NCI-H1694 (cell line): ENCODE results near the gene SMIM20.

Experiments
- DNase-seq: peaks from one replicate; lab custom pipeline; 2025; lab: John Stamatoyannopoulos, UW

The SMIM20 gene

DNA sequence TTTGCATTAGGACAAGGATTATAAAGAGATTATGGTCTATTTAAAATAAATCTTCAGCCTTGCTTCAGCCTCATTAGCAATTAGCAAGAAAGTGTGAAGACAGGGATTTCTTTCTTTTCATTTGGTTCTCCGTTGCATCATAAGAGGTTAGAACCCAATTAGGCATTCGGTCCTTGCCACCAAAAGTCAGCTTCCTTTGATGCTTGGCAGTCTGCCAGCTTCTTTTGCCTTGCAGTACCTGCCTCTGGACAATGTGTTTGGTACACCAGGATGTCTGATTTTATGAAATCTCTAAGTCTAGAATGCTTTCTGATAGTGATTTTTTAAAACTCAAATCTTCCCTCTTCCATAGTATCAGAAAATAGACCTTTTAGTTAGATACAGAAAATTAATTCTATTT is 12.4 kb downstream of the SMIM20 start:
- no peak for DNase-seq

DNA sequence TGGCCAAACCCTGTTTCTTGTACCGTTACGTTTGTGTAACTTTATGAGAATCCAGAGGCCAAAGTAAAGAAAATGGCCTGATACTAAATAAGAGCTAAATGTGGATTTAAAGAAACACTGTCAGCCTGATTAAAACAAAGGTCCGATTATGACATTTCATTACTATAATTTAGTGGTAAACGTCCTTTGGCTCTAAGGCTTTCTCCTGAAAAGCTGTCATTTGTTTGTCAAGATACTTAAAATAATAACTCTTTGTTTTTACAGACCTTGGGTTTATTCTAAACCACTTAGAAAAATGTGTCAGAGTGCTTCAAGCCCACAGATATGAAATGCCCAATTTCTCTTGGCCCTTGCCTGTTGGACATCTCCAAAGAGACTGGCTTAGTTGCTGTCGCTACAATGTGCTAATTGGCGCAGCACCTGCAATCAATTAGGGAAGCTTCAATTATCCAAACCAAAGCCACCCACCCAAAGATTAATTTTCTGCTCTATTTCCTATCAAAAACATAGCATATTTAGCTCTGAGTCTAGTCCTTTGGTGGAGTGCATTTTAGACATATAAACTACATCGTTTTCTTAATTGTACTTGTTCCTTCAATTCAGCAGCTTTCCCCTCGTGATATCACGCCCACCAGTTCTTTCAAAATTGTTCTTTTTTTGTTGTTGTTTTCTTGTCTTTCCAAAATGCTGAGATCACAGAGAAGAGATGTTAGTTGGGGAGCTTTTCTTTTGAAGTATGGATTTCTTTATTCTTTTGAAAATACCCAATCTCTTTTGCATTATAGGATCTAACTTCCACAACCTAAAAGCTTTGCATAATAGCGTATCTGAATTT is 13.6 kb downstream of the SMIM20 start:
- no peak for DNase-seq

DNA sequence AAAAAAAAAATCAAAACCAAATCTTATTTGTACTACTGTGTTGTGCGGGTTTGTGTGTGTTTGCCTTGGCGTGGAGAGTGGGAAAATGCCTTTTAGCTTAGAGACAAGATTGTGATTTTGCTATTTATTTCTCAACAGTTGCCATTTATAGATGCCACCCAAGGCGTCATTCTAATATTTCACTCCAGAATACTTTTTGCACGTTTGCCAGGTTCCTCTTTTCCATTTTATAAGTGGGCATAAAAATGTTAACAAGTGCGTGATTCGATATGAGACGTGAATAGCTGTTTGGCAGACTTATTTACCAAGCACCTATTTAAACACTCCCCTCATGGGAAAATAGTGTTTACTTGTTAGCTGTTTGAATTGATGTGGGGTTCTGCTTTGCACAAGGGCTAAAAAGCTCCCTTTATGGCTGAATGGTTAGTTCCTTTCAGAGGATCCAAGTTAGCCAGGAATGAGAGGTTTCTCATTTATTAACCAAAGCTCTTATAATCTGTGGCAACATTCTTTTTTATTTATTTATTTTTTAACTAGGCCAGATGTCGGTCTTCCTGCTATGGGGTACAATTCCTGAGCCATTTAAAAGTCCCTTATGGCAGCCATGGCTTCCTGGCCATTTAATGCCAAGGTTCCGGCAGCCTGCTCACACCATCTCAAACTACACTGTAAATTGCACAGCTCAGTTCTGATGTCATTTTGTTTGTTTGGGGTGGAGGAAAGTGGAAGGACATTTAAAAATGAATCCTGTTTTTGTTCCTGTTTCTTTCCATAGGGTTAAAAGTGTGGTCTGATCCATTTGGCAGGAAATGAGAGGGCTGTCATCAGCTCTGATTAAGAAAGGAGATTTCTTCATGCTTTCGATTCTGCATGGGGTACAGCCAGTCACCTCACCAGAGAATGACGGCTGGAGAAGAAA is 14.6 kb downstream of the SMIM20 start:
- DNase-seq, result no peak

DNA sequence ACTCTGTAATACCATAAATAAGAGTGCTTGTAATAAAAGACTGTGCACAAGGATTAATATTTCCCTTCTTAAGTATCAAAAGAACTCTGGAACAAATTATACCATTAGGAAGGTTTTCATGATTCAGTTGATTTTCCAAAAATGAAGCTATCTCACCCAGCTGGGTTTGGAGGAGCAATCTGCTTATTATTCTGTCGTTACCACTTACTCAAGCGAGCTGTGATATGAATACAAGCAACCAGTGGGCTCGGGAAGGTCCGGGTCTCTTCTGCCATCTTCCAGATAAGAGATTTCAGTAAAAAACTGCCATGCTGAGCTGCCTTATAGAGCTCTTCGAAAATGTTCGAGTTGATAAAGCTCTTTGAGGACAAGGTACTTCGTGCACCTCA is 15.3 kb downstream of the SMIM20 start:
- DNase-seq, result no peak

DNA sequence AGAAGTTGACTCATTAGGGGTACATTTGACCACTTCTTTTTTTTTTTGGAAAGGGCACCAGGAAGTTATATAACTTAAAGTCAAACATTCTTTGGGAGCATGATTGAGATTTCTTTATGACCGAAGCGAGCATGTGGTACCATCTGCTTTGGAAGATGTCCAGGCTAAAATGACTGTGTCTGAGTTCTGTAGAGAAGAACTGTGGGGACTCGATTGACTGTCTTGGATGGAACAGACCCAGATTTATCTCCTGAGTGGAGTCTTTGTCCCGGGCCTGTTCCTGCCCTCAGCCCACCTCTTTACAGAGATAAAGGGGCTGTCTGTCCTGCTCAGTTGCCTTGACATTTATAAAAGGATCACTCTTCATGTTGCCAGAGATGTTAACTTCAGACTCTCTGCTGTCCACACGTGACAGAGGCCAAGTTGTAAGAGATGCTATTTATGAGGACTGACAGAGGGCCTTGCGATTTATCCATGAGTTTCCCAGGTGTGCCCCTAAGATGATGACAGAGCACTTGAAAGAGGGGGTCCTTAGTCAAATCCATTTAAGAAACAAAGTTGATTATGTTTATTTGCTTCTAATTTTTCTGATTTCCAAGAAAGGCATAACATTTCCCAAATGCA is 16.8 kb downstream of the SMIM20 start:
- DNase-seq, result no peak

DNA sequence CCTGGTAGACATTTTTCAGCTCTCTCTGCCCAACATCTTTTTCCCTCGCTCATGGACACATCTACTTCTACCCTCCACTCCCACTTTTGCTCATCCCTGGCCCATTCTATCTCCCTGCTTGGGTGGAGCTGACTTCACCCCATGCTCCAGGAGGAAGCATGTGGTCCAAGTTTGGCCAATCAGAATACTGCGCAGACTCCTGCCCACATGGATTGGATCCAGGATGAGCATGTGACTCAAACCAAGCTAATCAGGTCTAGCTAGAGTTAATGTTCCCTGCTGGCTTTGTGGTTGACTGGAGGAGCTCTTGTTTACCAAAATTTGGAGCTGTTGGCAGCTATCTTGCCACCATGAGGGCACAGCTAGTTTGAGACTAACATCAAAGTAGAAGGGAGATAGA is 22.7 kb downstream of the SMIM20 start:
- no peak for DNase-seq

DNA sequence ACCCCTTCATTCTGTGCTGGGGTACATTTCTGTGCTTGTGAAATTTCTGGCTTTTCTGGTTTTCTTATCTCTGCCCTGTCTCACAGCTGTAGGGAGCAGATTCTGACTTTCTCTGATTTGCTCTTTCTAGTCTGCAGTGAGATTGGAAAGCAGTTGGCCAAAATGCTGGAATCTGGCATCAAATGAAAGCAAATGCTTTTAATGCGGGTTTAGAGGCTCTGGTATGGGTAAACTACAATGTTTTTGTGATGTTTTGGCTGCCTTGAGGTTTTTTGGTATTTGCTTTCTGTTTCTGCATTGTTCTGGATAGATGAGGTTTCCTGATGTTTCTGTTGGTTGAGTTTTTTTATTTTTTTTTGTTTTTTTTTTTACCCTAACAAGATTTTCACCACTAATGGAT is 23.8 kb downstream of the SMIM20 start:
- no peak for DNase-seq

DNA sequence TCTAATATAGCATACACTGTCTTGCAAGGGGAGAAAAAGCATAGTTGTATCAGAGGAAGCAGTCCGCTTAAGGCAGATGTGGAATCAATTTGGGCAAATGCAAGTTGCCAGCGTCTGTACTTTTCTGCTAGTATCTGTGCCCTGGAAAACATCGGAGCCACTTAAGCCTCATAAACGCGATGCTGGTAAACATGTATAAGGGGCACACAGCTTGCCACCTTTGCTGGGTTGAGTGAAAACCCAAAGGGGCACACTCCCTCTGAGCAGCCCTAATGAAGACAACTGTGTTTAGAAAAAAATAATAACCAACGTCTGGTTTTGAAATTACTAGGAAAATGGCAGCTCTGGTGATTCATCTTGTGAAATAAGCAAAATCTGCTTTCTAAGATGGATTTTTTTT is 24.3 kb downstream of the SMIM20 start:
- DNase-seq, result no peak

DNA sequence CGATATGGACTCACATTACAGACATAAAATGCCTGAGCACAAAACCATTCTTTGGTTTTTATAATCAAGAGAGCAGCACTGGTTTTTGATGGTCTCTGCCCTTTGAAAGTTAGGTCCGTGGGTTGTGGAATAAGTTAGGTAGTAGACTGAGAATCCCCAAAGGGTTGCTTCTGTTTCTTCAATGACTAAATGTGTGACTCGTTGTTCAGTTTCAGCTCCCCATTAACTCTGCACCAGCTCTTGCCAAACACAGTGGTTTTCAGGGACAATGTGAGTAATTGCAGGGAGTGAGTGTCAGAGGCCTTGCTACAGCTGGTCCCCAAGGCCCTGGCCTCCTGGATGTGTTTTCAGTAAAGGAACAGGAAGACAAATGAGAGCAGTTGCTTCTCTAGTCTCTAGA is 24.8 kb downstream of the SMIM20 start:
- DNase-seq, result no peak

DNA sequence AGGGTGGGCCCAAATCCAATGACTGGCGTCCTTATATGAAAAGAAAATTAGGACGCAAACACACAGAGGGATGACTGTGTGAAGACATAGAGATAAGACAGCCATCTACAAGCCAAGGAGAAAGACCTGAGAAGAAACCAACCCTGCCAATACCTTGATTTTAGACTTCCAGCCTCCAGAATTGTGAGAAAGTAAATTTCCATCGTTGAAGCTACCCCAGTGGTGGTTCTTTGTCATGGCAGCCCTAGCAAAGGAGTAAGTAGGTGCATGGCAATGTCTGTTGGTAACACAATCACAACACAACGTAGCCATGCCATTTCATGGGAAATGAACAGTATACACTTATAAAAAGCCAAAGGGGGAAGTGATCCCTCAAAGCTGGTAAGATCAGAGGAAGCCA is 25.3 kb downstream of the SMIM20 start:
- DNase-seq, result no peak

DNA sequence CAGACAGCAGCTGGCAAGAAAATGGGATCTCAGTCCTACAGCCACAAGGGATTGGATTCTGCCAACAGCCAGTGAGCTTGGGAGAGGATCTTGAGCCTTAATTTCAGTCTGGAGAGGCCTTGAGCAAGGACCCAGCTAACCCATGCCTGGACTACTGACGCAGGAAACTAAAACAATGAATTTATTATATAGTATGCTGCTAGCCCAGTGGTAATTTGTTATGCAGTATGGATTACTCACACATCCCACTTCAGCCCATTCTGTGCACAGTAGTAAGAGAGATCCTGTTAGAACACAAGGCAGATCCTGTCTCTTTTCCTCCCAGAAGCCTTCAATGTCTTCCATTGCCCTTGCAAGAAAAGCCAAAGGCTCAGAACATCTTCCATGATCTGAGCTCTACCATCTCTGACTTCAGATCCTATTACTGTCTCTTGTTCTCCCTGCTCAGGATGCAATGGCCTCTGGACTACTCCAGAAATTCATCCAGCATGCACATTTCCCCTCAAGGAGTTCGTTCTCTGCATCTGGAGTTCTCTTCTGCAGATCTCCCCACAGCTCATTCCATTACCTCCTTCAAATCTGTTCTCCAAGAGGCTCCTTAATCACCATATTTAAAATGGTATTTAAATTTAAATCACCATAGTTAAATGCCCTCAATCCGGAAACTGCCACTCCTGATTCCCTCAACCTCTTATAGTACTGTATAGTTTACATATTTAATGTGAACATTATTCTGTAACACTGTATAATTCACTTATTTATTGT is 27.6 kb downstream of the SMIM20 start:
- no peak for DNase-seq

DNA sequence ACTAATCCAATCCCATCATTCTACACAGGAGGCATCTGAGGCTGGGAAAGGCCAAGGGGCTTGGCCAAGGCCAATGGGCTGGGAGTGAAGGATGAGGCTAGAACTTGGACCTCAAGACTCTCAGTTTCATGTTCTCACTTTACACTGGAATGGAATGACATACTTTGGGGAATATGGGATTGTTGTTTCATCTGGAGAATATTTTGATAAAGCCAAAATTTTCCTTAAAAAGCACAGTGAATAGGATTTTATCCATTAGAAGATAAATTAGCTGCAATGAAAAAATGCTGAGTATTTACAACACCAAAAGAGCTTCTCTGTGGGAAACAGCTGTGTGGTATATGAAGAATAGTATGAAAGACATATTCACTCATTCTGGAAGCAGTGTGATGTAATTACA is 29.3 kb downstream of the SMIM20 start:
- no peak for DNase-seq

DNA sequence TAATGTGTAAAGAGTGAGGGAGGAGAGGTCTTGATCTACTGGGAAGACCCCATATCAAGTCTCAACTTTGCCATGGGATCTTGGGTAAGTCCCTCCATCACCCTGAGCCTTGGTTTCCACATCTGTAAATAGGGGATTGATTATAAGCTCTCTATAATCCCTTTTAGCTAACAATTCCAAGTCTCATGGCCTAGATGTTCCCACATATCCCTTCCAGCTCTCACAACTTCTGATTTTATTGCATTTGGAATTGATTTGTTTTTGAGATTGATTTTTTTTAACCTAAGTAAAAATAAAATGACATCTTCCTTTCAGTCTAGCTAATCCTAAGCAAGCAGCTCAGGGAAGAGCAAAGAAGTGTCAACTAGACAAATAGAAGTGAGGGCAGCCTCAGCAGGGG is 29.8 kb downstream of the SMIM20 start:
- no peak for DNase-seq

DNA sequence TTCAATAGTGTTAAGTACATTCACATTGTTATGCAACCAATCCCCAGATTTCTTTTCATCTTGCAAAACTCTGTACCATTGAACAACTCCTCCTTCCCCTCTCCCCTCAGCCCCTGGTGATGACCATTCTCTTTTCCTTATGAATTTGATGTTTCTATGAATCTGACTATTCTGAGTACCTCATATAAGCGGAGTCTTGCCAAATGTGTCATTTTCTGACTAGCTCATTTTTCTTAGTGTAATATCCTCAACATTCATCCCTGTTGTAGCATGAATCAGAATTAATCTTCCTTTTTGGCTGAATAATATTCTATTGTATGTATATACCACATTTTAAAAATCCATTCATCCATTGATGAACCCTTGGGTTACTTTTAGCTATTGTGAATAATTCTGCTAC is 34.0 kb downstream of the SMIM20 start:
- DNase-seq, result no peak

DNA sequence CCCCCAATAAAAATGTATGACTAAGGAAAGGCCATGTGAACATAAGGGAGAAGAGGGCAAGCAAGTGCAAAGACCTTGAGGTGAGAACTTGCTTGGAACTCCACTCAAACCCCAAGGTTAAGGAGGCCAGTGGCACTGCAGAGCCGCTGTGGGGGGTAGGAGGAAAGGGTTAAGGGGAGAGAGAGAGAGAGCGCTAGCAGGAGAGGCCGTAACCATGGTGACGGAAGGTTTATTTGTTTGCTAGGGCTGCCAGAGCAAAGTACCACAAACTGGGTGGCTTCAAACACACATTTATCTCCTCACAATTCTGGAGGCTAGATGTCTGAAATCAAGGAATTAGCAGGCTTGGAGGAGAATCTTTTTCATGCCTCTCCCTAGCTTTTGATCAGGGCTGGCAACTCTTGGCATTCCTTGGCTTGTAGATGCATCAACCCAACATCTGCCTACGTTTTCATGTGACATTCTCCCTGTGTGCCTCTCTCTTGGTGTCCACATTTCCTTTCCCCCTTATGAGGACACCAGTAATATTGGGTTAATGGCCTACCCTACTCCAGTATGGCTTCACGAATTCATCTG is 35.2 kb downstream of the SMIM20 start:
- DNase-seq, result no peak

DNA sequence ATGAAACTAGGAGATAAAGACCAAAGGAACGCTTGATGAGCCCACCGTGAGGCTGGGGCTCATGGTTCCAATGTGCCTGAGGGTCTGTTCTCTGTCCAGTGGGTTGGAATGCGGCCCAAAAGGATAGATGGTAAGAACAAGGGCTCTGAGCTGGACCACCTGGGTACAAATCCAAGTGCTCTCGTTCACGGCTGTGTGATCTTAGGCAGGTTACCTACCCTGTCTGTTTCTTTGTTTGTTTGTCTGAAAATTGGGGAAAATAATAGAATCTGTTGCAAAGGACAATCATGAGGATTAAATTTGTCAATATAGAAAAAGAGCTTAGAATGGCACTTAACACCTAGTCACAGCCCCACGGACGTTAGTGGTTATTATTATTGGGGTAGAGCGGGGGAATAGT is 36.0 kb downstream of the SMIM20 start:
- DNase-seq, result no peak

DNA sequence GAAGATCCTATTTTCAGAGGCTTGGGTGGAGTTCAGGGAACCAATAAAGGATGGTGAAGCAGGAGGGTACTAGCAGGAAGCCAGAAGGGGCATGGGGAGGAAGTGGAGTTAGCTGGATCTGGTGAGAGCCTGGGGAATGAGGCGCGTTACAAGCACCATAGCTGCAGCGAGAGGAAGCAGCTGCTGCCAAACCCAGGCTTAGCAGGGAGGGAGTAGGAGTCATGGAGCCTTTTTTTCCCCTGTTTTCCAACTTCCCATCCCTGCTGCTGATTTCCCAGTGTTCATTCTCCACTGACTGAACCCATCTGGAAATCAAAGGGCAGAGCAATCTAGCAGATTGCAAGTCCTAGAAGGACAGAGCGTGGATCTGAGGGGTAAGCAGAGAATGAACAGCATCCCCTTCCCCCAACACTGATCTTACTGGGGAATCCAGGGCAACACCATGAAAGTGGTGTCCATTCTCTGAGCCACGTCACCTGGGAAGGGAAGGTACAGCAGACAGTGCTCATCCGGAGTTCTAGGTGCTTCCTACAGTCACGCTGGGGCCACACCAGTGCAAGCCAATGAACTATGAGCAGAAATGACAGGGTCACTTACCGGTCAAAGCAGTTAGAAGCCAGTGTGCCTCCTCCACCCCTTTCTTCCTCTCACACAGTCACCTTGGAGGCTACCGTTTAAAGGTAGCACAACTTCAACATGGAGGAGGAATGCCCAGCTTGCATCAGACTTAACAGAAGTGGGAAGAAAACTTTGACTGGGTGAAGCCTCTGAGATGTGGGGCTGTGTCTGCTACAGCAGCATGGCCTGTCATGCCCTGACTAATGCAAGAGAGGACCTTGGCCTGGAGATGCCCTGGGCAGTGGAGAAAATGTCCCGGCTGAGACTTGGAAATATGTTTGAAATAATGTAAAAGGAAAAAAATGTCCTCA is 36.7 kb downstream of the SMIM20 start:
- no peak for DNase-seq

DNA sequence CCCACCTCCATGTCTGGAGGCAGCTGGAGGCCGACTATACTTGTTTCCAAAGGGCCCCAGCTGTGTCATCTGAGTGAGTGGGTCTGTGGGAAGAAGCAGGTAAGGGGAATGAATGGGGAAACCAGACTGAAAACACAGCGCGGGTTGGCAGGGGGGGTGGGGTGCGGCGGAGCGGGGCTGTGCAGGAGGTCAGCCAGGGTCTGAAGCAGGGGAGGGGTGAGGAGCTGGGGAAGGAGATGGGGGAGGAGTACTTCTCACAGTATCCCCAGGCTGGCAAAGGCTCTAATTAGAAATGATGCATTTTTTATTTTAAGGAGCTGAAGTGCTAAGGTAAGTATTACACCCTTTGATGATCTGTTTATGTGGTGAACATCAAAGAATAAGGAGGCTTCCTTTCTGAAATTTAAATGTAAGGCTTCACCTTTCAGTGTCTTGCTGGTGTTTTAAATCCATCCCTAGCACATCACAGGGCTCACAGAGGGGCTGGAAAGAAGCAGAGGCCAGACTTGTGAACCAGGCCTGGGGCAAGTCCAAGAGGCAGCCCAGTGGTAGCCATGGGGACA is 37.5 kb downstream of the SMIM20 start:
- no peak for DNase-seq

DNA sequence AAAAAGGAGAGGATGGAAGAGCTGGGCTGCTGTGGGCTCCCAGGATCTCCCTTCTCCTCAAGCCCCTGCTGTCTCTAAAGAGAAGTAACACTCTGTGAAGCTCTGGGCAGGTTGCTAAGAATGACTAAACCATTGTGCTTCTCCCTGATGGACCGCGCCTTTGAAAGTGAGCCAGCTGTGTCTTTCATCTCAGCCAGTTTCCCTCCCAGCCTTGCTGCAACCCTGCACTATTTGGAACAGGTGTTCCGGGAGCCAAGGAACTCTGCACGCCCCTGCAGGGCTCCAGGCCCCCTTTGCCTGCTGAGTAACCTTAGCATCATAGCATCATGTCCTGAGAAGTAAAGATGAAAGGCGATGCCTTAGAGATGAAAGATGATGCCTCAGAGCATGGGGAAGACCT is 39.7 kb downstream of the SMIM20 start:
- no peak for DNase-seq

DNA sequence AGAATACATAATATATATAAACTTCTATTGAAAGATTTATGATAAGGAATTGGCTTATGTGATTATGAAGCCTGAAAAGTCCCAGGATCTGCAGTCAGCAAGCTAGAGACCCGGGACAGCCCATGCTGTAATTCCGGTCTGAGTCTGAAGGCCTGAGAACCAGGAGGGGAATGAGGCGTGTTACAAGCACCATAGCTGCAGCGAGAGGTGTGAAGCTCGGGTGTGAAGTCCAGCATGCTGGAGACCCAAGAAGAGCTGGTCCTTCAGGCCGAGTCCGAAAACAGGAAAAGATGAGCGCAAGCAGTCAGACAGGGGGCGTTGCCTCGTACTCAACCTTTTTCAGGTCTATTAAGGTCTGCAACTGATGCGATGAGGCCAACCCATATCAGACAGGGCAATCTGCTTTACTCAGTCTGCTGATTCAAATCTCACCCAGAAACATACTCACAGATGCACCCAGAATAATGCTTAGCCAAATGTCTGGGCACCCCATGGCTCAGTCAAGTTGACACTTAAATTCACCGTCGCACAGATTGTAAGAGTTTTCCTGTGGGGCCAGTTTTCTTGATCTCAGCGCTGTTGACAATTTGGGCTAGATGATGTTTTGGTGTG is 40.4 kb downstream of the SMIM20 start:
- DNase-seq, result no peak
